ENCODE data around the gene POPDC2. TPM values are rescaled to one million over a fixed set of nuclear protein-coding genes. Genes with fewer than 3 reads are reported as not detected.
A peak's percentile ranks its signal among the peaks of the same experiment; 100 is the strongest.

POPDC2 gene
- total RNA-seq, 2 donors from 2014 or later = 0.95 to 1.6 TPM

DNA sequence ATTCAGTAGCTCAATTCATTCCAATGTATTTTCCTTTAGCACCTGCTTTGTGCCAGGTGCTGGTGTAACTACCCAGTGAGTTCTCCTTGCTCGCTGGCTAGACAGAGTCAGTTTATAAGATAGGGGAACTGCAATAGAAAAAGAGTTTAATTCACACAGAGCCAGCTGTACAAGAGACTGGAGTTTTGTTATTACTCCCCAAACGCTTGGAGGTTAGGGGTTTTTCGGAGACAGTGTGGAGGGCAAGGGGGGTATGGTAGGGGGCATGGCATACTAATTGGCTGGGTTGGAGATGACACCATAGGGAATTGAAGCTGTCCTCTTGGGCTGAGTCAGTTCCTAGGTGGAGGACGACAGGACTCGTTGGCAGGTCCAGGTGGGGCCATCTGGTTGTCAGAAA, 37.0 kb upstream of the POPDC2 start:
- Histone ChIP-seq H3K36me3 (ENCODE audit: control insufficient read depth, insufficient read depth, low read length) (no peaks in the 10 kb centered on the region), H3K4me3 (ENCODE audit: low read length) (no peak overlapping the region), H3K27ac (ENCODE audit: low read depth, low read length) (no peak overlapping the region), H3K9me3 (ENCODE audit: control insufficient read depth, low read length) (no peaks in the 10 kb centered on the region), H3K4me1 (ENCODE audit: control insufficient read depth, insufficient read depth, low read length) (no peaks in the 10 kb centered on the region), H3K9ac (ENCODE audit: extremely low read depth, low read length, poor library complexity, severe bottlenecking) (no peak overlapping the region), H3K27me3 (ENCODE audit: control insufficient read depth, insufficient read depth, low read length, poor library complexity, severe bottlenecking) (no peaks in the 10 kb centered on the region)
- Mint-ChIP-seq H3K36me3 (ENCODE audit: low read depth) (no peaks in the 10 kb centered on the region), H3K4me1 (no peaks in the 10 kb centered on the region), H3K27ac (no peak overlapping the region), H3K9me3 (peaks cover 4% of the 10 kb centered on the region), H3K4me3 (no peak overlapping the region), H3K27me3 (ENCODE audit: insufficient read depth) (peaks cover 14% of the 10 kb centered on the region)
- DNase-seq = no peak
- 90 to 93% methylated on average over 2 to 5 of the region's 5 CpGs for WGBS, 2 experiments (ENCODE audit: insufficient coverage in 1 of 2, insufficient read length in 1 of 2)
- no peak for TF ChIP-seq CTCF (conservative IDR thresholded peaks at IDR 0.05)

- H3K36me3 Mint-ChIP-seq (ENCODE audit: low read depth) = no peaks in the 10 kb centered on the region
- Histone ChIP-seq H3K27me3 (ENCODE audit: control insufficient read depth, insufficient read depth, low read length, poor library complexity, severe bottlenecking) (no peaks in the 10 kb centered on the region), H3K36me3 (ENCODE audit: control insufficient read depth, insufficient read depth, low read length) (no peaks in the 10 kb centered on the region), H3K9me3 (ENCODE audit: control insufficient read depth, low read length) (no peaks in the 10 kb centered on the region), H3K4me3 (ENCODE audit: low read length) (no peak overlapping the region), H3K27ac (ENCODE audit: low read depth, low read length) (no peak overlapping the region), H3K9ac (ENCODE audit: extremely low read depth, low read length, poor library complexity, severe bottlenecking) (no peak overlapping the region), H3K4me1 (ENCODE audit: control insufficient read depth, insufficient read depth, low read length) (no peaks in the 10 kb centered on the region)
- H3K4me3 Mint-ChIP-seq = no peak overlapping the region
- no peak for TF ChIP-seq CTCF (conservative IDR thresholded peaks at IDR 0.05)
- no peaks in the 10 kb centered on the region for H3K4me1 Mint-ChIP-seq
- H3K27me3 Mint-ChIP-seq (ENCODE audit: insufficient read depth) = peaks cover 22% of the 10 kb centered on the region
- H3K27ac Mint-ChIP-seq = no peak overlapping the region
- WGBS, 2 experiments (ENCODE audit: insufficient coverage in 1 of 2, insufficient read length in 1 of 2) = 88 to 98% methylated on average over 1 to 2 of the region's 2 CpGs
- H3K9me3 Mint-ChIP-seq = no peaks in the 10 kb centered on the region
- DNase-seq = no peak
Observed at GRCh38 chr3:119695480-119695879, 35.1 kb upstream of the POPDC2 start.

DNA sequence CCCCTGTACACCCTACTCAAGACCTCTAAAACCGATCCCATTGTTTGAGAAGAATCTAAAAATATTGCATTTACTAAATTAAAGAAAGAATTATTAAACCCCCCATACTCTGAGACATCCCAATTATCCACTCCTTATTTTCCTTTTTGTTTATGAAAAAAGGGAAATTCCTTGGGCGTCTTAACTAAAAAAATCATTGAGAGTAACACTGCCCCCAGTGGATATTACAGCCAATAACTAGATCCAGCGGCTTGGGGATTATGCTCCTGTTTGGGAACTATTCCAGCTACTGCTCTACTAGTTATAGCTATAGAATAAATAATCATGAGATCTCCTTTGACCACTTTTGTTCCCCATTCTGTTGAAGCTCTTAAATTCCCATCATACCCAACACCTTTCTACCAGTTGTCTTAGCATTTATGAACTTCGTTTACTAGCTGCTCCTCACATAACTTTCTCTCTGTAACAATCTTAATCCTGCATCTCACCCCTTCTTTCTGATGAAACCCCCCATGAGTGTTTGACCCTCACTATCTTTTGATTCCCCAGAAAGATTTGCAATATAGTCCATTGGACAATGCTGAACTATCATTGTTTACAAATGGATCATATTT, 29.8 kb upstream of the POPDC2 start:
- no peak overlapping the region for H3K27ac ChIP-seq (ENCODE audit: low read depth, low read length)

More for the DNA sequence above, 29.8 kb upstream of the POPDC2 start:
- H3K9me3 ChIP-seq (ENCODE audit: control insufficient read depth, low read length) = peaks cover 7% of the 10 kb centered on the region
- DNase-seq = no peak
- no peaks in the 10 kb centered on the region for H3K27me3 ChIP-seq (ENCODE audit: control insufficient read depth, insufficient read depth, low read length, poor library complexity, severe bottlenecking)
- H3K9ac ChIP-seq (ENCODE audit: extremely low read depth, low read length, poor library complexity, severe bottlenecking) = no peak overlapping the region
- peak; percentile 81 for TF ChIP-seq CTCF (conservative IDR thresholded peaks at IDR 0.05)
- no peaks in the 10 kb centered on the region for H3K36me3 Mint-ChIP-seq (ENCODE audit: low read depth)
- no peaks in the 10 kb centered on the region for H3K36me3 ChIP-seq (ENCODE audit: control insufficient read depth, insufficient read depth, low read length)
- H3K27ac Mint-ChIP-seq = no peak overlapping the region
- no peak overlapping the region for H3K4me3 ChIP-seq (ENCODE audit: low read length)
- no peak overlapping the region for H3K4me3 Mint-ChIP-seq
- H3K4me1 ChIP-seq (ENCODE audit: control insufficient read depth, insufficient read depth, low read length) = no peaks in the 10 kb centered on the region
- H3K27me3 Mint-ChIP-seq (ENCODE audit: insufficient read depth) = peaks cover 20% of the 10 kb centered on the region
- WGBS, 2 experiments (ENCODE audit: insufficient coverage in 1 of 2, insufficient read length in 1 of 2) = 44 to 56% methylated on average over 2 to 3 of the region's 4 CpGs
- H3K9me3 Mint-ChIP-seq = peaks cover 20% of the 10 kb centered on the region
- no peaks in the 10 kb centered on the region for H3K4me1 Mint-ChIP-seq

Measured in endodermal cell (in vitro differentiated cells).